ENCODE results near the gene ANTXRL.

GRCh38 chr10:46328853-46329689 lies 42.3 kb downstream of the ANTXRL start:
- TF ChIP-seq POLR2AphosphoS5 (IDR thresholded peaks at IDR 0.05) (no peak), EZH2 (IDR thresholded peaks at IDR 0.05; ENCODE audit: borderline replicate concordance, insufficient read depth, low read length, poor library complexity, severe bottlenecking) (no peak), MXI1 (conservative IDR thresholded peaks at IDR 0.05; ENCODE audit: poor library complexity, severe bottlenecking) (no peak), TAF1 (IDR thresholded peaks at IDR 0.05; ENCODE audit: low read depth) (no peak), EP300 (conservative IDR thresholded peaks at IDR 0.05; ENCODE audit: poor library complexity, severe bottlenecking) (no peak)
- TF ChIP-seq, protein P1, sequence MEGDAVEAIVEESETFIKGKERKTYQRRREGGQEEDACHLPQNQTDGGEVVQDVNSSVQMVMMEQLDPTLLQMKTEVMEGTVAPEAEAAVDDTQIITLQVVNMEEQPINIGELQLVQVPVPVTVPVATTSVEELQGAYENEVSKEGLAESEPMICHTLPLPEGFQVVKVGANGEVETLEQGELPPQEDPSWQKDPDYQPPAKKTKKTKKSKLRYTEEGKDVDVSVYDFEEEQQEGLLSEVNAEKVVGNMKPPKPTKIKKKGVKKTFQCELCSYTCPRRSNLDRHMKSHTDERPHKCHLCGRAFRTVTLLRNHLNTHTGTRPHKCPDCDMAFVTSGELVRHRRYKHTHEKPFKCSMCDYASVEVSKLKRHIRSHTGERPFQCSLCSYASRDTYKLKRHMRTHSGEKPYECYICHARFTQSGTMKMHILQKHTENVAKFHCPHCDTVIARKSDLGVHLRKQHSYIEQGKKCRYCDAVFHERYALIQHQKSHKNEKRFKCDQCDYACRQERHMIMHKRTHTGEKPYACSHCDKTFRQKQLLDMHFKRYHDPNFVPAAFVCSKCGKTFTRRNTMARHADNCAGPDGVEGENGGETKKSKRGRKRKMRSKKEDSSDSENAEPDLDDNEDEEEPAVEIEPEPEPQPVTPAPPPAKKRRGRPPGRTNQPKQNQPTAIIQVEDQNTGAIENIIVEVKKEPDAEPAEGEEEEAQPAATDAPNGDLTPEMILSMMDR (IDR thresholded peaks at IDR 0.05; ENCODE audit: poor library complexity, severe bottlenecking) = no peak
- TF ChIP-seq, protein P2, sequence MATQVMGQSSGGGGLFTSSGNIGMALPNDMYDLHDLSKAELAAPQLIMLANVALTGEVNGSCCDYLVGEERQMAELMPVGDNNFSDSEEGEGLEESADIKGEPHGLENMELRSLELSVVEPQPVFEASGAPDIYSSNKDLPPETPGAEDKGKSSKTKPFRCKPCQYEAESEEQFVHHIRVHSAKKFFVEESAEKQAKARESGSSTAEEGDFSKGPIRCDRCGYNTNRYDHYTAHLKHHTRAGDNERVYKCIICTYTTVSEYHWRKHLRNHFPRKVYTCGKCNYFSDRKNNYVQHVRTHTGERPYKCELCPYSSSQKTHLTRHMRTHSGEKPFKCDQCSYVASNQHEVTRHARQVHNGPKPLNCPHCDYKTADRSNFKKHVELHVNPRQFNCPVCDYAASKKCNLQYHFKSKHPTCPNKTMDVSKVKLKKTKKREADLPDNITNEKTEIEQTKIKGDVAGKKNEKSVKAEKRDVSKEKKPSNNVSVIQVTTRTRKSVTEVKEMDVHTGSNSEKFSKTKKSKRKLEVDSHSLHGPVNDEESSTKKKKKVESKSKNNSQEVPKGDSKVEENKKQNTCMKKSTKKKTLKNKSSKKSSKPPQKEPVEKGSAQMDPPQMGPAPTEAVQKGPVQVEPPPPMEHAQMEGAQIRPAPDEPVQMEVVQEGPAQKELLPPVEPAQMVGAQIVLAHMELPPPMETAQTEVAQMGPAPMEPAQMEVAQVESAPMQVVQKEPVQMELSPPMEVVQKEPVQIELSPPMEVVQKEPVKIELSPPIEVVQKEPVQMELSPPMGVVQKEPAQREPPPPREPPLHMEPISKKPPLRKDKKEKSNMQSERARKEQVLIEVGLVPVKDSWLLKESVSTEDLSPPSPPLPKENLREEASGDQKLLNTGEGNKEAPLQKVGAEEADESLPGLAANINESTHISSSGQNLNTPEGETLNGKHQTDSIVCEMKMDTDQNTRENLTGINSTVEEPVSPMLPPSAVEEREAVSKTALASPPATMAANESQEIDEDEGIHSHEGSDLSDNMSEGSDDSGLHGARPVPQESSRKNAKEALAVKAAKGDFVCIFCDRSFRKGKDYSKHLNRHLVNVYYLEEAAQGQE (IDR thresholded peaks at IDR 0.05; ENCODE audit: borderline replicate concordance) = no peak

Data from neural cell (in vitro differentiated cells).